ENCODE results near the gene TFAP2E.

Gene TFAP2E

DNA sequence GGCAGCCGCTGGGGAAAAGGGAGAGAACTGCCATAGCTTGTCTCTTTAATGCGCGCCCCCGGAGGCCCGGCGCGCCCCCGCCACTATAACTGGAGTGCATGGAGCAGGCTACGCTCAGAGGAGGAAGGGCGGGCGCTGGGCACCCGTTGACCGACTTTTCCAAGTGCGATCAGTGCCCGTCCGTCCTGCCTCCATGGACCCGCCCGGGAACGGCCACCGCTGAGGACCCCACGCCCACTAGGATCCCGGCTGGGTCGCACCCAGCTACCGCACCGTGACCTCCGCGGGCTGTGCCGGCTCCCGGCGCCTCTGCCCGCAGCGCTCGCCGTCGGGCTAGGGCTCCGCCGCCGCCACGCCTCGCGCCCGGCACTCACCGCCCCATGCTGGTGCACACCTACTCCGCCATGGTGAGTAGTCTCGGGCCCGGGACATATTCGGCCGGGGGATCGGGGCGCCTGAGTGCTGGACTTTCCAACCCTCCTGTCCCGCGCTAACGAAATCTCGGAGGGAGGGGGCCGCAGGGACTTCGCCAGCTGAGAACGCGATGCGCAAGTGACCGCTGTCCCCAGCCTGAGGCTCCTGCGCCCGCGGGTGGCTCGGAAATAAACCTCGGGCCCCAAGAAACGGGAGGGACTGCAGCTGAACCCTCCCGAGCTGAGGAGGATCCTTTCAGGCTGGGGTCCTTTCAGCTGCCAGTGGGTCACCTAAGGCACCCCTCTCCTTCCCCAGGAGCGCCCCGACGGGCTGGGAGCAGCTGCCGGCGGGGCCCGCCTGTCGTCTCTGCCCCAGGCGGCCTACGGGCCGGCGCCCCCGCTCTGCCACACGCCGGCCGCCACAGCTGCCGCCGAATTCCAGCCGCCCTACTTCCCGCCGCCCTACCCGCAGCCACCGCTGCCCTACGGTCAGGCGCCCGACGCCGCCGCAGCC lies at the start of gene TFAP2E:
Gene TFAP2E (plus strand): TSS at position 117 of the 927 bp plus-strand sequence. CDS start 264 bp downstream, at position 381.
- no peak for DNase-seq (ENCODE audit: low read depth)

DNA sequence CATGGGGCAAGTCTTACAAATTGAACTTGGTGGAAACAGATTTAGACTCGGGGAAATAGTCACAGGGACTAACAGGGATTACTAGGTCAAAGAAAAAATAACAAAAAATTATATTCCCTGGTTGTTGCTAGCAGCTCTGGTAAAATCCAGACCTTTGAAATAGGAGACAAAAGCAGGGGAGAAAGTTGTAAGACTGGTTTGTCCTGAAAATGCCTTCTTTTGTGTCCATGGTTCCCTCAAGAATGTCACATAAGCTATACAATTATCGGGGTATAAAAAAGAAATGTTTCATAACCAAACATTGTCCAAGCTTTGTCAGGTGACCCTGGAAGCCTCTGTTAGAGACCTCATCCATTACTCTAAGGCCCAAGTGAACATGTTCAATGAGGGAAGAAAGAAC lies 49.0 kb upstream of the TFAP2E start:
- DNase-seq (ENCODE audit: low read depth): no peak

DNA sequence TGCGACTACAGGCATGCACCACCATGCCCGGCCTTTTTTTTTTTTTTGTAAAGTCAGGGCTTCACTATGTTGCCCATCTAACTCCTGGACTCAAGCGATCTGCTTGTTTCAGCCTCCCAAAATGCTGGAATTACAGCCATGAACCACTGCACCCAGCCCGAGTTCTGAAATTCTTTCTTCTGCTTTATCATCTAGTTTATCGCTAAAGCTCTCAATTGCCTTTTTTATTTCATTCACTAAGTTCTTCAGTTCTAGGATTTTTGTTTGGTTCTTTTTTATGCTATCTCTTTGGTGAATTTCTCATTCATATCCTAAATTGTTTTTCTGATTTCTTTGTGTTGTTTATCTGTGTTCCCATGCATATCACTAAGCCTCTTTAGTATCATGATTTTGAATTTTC lies 42.9 kb upstream of the TFAP2E start:
- DNase-seq (ENCODE audit: low read depth): no peak

DNA sequence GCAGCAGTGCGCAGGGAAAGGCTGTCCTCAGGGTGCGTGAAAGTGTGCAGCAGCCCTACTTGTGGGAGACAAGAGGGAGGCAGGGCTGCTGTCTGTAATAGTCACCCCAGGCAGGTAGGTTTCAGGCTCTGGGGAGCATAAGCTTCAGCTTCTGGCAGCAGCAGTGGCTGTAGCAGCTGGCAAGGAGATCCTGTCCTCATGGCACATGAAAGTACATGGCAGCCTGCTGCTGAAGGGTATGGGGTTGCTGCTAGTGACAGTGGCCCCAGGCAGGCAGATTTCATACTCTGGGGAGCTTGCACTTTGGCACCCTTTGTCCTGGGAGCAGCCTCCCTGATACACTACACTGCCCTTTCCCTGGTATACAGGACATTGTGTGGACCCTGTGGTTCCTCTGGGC lies 42.2 kb upstream of the TFAP2E start:
- no peak for DNase-seq (ENCODE audit: low read depth)

DNA sequence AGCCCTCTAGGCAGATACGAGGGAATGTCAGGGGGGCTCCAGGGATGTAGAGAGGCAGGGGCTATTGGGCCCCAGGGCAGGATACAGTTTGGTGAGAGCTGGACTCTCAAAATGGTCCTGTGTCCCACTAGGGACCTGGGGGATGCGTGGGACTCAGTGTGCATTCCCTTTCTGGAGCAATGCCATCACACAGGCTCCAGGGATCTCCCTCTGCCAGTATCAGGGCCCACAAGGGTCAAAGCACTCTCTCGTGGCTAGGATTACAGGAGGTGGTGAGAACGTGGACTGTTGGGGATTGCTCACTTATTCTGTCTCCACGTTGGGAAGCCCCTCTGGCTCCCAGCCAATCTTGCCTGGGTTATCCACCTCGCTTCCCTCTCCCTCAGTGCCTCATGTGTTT lies 41.7 kb upstream of the TFAP2E start:
- DNase-seq (ENCODE audit: low read depth): no peak

DNA sequence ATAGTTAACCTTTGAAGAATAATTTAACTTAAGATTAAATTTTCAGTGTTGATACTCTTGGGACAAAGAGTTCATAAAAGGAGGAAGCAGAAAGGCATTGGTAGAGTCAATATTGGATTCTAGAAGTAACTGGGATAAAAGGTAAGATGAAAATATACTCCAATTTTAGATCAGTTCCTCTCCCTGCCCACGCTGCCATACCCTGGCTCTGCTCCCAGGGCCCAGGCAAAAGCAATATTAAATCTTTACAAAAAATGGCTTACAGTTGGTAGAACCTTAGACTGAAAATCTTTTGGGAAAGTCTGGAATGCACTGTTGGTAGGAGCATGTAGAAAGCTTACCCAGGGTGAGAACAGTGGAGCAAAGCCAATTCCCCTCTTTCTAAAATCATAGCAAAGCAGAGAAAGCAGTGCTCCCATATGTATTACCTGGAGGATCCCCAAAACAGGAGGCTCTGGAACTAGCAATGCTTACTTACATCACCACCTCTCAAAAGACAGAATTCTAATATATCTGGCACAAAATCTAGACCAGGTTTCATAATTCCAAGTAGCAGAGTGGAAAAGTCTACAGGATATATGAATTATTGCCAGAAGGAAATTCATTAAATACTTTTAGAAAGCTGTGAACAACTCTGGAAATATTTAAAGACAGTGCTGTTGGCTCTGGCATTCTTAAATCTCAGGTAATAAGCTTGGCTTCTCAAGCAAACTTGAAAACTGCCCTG lies 40.5 kb upstream of the TFAP2E start:
- DNase-seq (ENCODE audit: low read depth): no peak

DNA sequence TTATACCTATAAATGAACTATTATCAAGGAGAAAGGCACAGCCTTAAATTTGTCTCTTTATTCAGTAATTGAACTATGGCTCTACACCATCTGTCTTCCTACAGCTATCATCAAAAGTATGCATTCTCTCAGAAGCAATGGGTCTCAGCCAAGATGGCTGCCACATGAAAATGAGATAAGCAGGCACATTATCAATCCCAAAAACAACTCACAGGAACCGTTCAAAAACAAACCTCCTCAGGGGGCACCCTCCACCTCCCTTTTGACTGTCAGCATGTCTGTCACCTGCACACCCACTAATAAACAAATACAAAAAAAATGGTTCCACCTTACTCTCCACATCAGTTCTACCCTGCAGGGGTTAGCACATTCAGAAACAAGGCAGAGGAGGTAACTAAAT lies 39.5 kb upstream of the TFAP2E start:
- no peak for DNase-seq (ENCODE audit: low read depth)

DNA sequence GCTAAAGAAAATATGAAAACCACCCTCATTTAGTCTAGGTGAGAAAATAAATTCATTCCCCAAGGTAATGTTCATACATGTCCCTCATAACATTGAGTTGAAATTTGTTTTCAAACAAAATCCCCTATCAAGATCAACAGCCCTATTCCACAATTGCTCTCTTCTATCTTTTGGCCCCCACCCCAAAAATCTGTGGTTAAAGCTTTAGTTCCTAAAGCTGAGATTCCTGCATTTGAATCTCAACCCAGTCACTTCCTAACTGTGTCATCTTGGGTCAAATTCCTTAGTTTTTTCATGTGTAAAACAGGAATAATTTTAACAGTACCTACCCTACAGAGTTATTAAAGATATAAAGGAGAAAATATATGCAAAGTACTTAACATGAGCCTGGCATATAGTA lies 37.9 kb upstream of the TFAP2E start:
- no peak for DNase-seq (ENCODE audit: low read depth)

DNA sequence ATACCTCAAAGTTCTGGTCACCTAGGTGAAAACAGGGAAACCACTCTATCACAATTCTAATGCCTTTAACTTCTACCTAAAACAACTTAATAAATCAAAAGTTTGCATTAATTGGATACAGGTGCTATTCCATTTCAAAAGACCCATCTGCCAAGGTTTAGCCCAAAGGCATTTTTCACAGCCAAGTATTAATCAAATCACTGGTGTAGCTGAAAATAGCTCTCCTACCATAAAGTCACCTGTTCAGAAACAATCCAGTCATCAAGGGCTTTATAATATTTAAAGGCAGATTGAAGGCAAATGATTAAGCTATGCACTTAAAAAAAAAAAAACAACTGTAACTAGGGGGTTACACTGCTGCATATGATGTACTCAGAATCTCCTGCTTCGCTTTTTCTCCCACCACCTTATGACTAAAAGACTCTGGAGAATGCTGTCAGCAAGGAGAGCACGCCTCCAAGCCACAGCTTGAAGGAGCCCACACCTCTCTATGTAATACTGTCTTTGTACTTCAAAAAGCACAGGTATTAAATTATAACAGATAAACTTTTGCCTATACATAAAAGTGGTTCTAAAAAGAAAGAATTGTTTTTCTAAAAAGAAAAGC lies 36.5 kb upstream of the TFAP2E start:
- no peak for DNase-seq (ENCODE audit: low read depth)

DNA sequence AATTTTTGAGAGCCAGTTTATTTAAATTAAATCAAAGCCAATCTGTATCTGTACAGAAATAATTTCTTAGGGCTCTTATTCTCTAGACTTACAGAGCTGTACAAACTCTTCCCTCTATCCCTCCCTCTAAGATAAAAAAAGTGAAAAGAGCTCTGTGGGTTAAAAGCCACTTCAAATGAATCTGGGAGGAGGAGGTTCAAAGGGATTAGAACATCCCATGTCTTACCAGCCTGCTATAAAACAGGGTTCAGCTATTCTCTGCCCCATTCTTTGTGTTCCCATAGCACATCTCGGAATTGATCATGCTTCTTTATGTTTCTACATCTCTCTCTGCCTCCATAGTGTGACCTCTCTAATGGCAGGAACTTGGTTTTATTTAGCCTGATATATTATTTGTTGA lies 35.3 kb upstream of the TFAP2E start:
- DNase-seq (ENCODE audit: low read depth): no peak

DNA sequence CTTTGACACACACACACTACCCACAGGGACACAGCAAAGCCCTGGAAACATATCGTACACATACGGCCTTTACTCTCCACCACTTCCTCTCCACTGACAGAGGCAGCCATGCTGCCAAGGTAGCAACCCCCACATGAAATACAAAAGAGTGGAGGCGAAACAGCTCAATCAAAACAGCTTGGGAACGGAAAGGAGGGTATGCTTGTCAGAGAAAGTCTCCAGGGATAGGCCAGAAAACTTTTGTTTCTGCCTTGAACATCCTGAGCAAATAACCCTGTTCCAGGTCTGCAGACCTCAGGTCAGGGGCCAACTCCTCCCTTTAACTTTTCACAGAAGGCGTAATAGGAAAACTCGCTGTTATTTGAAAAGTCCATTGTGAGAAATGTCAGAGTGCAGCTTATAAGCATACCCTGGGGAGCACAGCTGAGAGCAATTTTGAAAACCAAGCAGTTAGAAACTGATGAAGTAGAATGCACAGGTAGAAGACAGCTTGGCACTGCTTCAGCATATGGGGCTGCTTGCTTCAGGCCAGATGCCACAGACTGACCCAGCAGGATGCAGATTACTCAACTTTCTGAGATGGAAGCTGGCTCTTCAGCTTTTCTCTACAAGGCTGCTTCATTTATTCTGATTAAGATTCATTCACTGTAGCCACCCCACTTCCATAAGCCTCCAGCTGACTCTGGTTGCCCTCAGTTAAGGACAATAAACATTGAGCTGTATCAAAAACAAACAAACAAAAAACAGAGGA lies 33.9 kb upstream of the TFAP2E start:
- no peak for DNase-seq (ENCODE audit: low read depth)

DNA sequence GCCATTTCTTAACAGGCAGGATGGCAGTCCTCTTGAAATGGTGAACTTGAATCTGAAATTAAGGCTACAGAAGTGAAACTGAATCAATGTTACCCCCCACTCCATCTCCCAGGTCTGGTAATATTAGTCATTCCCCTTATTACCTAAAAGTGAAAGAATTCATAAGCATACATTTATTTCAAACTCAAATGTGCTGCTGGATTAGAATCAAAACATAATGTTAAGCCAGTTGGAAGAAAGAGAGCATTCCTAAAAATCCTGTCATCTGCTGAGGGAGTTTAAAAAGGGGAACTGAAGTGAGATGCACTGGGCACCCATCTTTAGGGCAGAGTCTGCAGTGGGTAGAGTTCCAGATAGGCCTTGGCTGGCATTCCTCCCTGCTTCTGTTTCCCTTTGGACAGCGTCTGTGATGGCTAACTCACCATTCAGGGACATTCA lies 33.3 kb upstream of the TFAP2E start:
- DNase-seq (ENCODE audit: low read depth): no peak

DNA sequence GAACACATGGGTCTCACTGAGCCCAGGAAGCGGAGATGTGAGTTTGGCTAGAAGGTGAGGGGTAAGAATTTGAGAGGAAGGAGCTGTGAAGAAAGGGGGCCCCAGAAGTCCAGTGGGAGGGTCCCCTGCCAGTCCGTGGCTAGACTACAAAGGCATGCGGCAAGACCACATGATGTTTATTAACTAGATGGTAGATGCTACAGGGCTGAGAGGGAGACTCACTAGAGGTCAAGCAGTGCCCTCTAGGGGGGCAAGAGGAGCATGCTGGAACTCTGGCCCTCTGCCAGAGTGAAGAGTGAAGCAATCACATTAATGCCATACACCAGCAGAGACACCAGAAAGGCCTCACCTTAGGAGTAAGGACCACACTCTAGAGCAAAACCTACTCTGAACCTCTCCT lies 28.1 kb upstream of the TFAP2E start:
- no peak for DNase-seq (ENCODE audit: low read depth)

DNA sequence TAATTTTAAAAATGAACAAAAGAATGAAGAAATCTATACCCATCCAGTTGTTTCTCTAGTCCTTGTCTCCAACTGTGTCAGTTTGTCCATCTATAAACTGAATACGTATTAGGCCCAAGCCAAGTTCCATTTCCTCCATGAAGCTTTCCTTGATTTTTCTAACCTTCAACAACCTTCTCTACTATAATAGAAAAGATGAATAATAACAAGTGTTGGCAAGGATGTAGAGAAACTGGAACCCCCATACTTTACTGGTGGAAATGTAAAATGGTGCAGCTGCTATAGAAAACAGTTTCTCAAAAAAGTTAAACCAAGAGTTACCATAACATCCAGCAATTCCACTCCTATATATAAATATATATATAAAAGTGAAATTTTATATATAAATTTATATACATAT lies 26.5 kb upstream of the TFAP2E start:
- DNase-seq (ENCODE audit: low read depth): no peak

DNA sequence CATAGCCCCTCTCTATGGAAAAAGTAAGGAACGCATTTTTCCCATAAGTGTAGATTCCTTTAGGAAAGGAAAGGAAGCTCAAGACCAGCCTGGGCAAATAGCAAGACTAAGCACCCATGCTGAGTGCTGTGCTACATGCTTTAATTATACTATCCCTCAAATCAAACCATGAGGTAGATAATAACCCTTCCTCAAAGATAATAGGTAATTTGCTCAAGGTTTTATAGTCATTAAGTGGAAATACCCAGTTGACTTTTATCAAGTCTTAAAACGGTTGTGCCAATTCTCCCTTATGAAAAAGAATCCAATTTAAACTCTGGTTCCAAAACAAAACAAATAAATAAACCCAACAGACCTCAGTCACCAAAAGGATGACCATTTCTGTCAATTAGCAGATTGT lies 19.3 kb upstream of the TFAP2E start:
- DNase-seq (ENCODE audit: low read depth): no peak

DNA sequence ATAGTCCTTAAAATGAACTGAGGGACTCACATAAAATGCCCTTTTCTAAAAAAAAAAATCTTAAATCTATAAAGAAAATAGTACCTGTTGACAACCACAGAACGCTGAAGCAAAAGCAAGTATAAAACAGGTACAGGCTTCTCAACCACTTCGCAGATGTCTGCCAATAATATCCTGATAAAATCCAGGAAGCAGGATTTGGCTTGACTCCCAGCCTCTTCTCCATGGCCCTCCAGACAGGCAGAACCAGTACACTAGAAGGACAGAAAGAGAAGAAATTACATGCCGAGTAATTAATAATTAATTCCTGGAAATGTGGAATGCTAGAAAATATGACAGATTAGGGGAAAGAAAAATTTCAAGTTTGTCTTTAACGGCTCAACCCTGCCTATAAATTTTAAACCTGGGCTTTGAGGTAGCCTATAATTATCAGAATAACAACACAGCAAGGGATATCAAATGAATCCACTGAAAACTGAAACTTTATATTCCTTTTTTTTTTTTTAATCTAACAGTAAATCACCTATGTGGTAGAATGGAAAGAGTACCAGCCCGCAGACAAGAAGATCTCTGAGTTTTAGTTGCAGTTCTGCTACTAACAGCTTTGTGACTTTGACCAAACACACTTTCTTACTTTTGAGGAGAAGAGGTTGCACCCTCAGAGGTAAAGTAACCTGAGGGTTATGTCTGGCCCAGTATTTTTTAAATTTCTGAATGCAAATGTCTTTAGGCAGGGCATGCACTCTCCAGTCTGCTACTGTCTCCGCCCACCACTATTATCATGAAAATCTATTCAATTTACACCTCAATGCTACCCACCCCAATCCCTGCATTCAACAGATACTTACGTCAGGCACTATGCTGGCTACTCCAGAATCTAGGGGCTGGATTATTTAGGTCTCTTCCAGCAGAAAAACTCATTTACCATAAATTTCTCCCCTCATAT lies 18.6 kb upstream of the TFAP2E start:
- DNase-seq (ENCODE audit: low read depth): no peak

DNA sequence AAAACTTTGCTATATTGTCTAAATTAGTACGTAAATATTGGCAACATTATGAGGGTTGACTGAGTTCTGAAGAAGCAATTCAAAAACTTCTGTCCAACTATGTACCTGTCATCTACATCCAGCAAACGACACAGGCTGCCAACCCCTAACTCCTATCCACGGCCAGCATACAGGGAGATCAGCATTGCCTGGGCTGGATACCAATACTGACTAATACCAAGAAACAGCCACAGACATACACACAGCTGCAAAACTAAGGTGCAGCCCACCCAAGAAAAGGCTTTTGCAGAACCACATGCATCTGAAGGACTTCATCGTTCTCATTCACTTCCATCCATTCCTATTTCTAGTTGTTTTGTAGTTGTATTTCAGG lies 17.9 kb upstream of the TFAP2E start:
- DNase-seq (ENCODE audit: low read depth): no peak

DNA sequence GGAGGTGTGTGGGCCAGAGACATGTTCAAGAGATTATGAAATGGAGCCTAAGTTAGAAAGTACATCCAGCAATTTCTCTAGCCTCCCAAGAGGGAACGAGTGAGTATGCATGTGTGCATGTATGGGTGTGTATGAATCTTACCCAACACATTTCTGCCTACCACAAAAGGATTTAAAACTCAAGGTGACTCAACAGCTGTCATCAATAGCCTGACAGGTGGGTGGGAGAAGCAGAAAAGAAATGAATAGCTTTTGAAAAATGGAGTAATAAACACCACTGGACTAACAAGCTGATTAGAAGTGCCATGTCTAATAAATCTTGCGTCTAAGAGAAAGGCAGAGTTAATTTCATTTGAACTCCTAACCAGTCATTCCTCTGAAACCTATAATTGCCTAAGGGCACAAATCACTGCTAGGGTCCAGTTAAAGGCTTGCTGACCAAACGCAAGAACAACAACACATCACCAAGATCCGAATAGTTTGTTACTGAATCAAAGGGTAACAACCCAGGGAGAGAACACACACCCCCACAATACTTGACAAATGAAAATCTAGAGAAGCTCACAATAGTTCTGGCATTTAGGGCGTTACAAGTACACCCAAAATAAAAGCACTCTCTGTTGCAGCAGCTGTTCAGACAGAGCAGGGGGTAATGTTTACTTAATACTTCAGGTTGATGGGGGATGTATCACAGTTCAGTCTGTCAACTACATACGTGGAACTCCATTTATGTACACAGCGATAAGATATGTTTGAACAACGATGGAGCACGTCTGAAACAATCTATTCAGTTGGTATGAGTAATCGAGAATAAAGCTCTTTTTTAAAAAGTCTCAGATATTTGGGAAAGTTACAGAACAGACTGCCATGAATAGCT lies 17.3 kb upstream of the TFAP2E start:
- DNase-seq (ENCODE audit: low read depth): peak; percentile 45

DNA sequence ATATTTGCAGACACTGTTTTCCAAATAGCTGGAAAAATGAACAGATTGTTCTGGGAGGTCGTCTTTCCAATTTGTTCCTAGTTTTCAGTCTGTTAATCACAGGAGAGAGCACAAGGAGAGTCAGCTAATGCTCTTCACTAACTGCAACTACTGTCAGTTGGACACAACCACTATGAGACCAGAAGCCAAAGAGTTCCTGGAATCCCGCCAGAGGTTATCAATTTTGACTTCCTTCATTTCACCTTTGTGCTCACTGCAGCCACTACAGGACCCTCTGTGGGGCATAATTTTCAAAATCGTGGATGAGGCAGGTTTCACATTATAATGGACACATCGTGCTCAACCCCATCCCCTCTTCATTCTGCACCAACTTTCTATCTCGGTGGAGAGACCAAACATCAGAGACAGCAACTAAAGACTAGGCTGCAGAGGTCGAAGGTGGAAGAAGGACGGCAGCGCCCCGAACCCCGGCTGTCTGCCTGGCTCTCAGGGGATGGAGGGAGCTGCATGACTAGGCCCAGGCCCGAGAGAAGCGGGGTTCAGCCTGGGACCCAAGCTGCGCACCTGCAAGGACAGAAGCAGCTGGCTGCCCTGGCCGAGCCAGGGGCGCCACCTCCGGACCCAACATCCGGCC lies 16.5 kb upstream of the TFAP2E start:
- DNase-seq (ENCODE audit: low read depth): no peak

Data from stromal cell of bone marrow (primary cell).